H9 (cell line): Measurements from ENCODE around the gene TCF7L1. TPM values are rescaled to one million over a fixed set of nuclear protein-coding genes. Genes with fewer than 3 reads are reported as not detected.

Experiments
- DNase-seq: peaks from one replicate; pipeline ENCODE4 v3.0.0-alpha.2; 2017
- H2AFZ ChIP-seq: one replicate; pipeline ENCODE4 v1.6.1; 2013; ENCODE audit warnings: mild to moderate bottlenecking, low read length, control low read depth, moderate library complexity
- H2AK5ac ChIP-seq: 2 replicates; pipeline ENCODE4 v1.6.1; 2013; ENCODE audit warnings: low read length, control low read depth, mixed read lengths; ENCODE audit not compliant: insufficient read length
- H2BK120ac ChIP-seq: one replicate; pipeline ENCODE4 v1.6.1; 2013; ENCODE audit warnings: low read depth, mild to moderate bottlenecking, low read length, control low read depth, inconsistent platforms; ENCODE audit not compliant: poor library complexity, severe bottlenecking
- H2BK12ac ChIP-seq: 2 replicates; pipeline ENCODE4 v1.6.1; 2013; ENCODE audit warnings: low read length, control low read depth, mixed read lengths, low read depth; ENCODE audit not compliant: insufficient read length
- H2BK15ac ChIP-seq: 2 replicates; pipeline ENCODE4 v1.6.1; 2013; ENCODE audit warnings: low read depth, low read length, control low read depth
- H2BK20ac ChIP-seq: one replicate; pipeline ENCODE4 v1.6.1; 2013; ENCODE audit warnings: low read depth, mild to moderate bottlenecking, low read length, control low read depth, inconsistent platforms; ENCODE audit not compliant: poor library complexity, severe bottlenecking
- H2BK5ac ChIP-seq: 2 replicates; pipeline ENCODE4 v1.6.1; 2013; ENCODE audit warnings: low read length, control low read depth, mixed read lengths; ENCODE audit not compliant: insufficient read length
- H3K14ac ChIP-seq: 2 replicates; pipeline ENCODE4 v1.6.1; 2013; ENCODE audit warnings: low read length, control low read depth; ENCODE audit not compliant: insufficient read depth
- H3K18ac ChIP-seq: 2 replicates; pipeline ENCODE4 v1.6.1; 2013; ENCODE audit warnings: low read depth, mild to moderate bottlenecking, mixed read lengths, low read length, control low read depth; ENCODE audit not compliant: insufficient read length
- H3K23ac ChIP-seq: 2 replicates; pipeline ENCODE4 v1.6.1; 2013; ENCODE audit warnings: low read length, control low read depth, mixed read lengths, low read depth; ENCODE audit not compliant: insufficient read length
- H3K23me2 ChIP-seq: 2 replicates; pipeline ENCODE4 v1.6.1; 2013; ENCODE audit warnings: low read depth, mild to moderate bottlenecking, mixed read lengths, low read length, control low read depth; ENCODE audit not compliant: insufficient read length, poor library complexity, severe bottlenecking
- H3K27ac ChIP-seq: 2 replicates; pipeline ENCODE4 v1.5.1; 2013; ENCODE audit warnings: low read length, control low read depth, mixed read lengths, low read depth; ENCODE audit not compliant: insufficient read length
- H3K27me3 ChIP-seq: 2 replicates; pipeline ENCODE4 v1.6.1; 2013; ENCODE audit warnings: low read length, control low read depth, inconsistent platforms; ENCODE audit not compliant: insufficient read depth
- H3K4ac ChIP-seq: 2 replicates; pipeline ENCODE4 v1.6.1; 2013; ENCODE audit warnings: low read depth, mild to moderate bottlenecking, control low read depth, inconsistent platforms, low read length, moderate library complexity
- H3K4me1 ChIP-seq: 2 replicates; pipeline ENCODE4 v1.6.1; 2013; ENCODE audit warnings: low read length, control low read depth, inconsistent platforms; ENCODE audit not compliant: insufficient read depth
- H3K4me2 ChIP-seq: 2 replicates; pipeline ENCODE4 v1.6.1; 2013; ENCODE audit warnings: low read length, control low read depth, mixed read lengths; ENCODE audit not compliant: insufficient read length, insufficient read depth
- H3K56ac ChIP-seq: 2 replicates; pipeline ENCODE4 v1.6.1; 2013; ENCODE audit warnings: low read depth, mild to moderate bottlenecking, mixed read lengths, low read length, control low read depth; ENCODE audit not compliant: insufficient read length
- H3K79me1 ChIP-seq: 2 replicates; pipeline ENCODE4 v1.6.1; 2013; ENCODE audit warnings: low read depth, mild to moderate bottlenecking, moderate library complexity, low read length, control low read depth, inconsistent platforms; ENCODE audit not compliant: insufficient read depth, poor library complexity, severe bottlenecking
- H3K79me2 ChIP-seq: 2 replicates; pipeline ENCODE4 v1.6.1; 2013; ENCODE audit warnings: low read length, control low read depth, inconsistent platforms; ENCODE audit not compliant: insufficient read depth
- H3K9ac ChIP-seq: 2 replicates; pipeline ENCODE4 v1.6.1; 2013; ENCODE audit warnings: low read length, control low read depth, mixed read lengths; ENCODE audit not compliant: insufficient read length; ENCODE audit errors: extremely low read depth
- H3K9me3 ChIP-seq: one replicate; pipeline ENCODE4 v1.6.1; 2013; ENCODE audit warnings: low read depth, low read length, inconsistent platforms; ENCODE audit not compliant: control insufficient read depth
- H3T11ph ChIP-seq: one replicate; pipeline ENCODE4 v1.6.1; 2013; ENCODE audit warnings: mild to moderate bottlenecking, low read length, control low read depth, inconsistent platforms
- H4K20me1 ChIP-seq: one replicate; pipeline ENCODE4 v1.6.1; 2013; ENCODE audit not compliant: control insufficient read depth, insufficient read length, insufficient read depth
- H4K5ac ChIP-seq: 2 replicates; pipeline ENCODE4 v1.6.1; 2013; ENCODE audit warnings: low read depth, mild to moderate bottlenecking, mixed read lengths, low read length, control low read depth; ENCODE audit not compliant: insufficient read length
- H4K8ac ChIP-seq: replicated peaks from 2 replicates; pipeline ENCODE4 v1.6.1; 2013; ENCODE audit warnings: low read length, control low read depth, mixed read lengths, low read depth; ENCODE audit not compliant: insufficient read length
- H4K91ac ChIP-seq: 2 replicates; pipeline ENCODE4 v1.6.1; 2013; ENCODE audit warnings: low read depth, mild to moderate bottlenecking, moderate library complexity, mixed read lengths, low read length, control low read depth; ENCODE audit not compliant: insufficient read length
- H3K27ac Mint-ChIP-seq, 3 experiments: 2 replicates in 2 of 3; 3 replicates in 1 of 3; pipeline ENCODE4 v1.8.0; 2020 to 2021; ENCODE audit warnings: mixed read lengths in 3 of 3, mild to moderate bottlenecking in 1 of 3, moderate library complexity in 1 of 3
- H3K27me3 Mint-ChIP-seq: 2 replicates; pipeline ENCODE4 v1.8.0; 2021; ENCODE audit warnings: low read depth, mild to moderate bottlenecking, moderate library complexity, mixed read lengths
- H3K36me3 Mint-ChIP-seq, 3 experiments: 2 replicates in 2 of 3; 3 replicates in 1 of 3; pipeline ENCODE4 v1.8.0; 2020 to 2021; ENCODE audit warnings: low read depth in 3 of 3, mixed read lengths in 3 of 3; ENCODE audit not compliant: insufficient read depth in 1 of 3
- H3K4me1 Mint-ChIP-seq, 2 experiments: 2 replicates each; pipeline ENCODE4 v1.8.0; 2020; ENCODE audit warnings: mixed read lengths in 2 of 2
- H3K4me3 Mint-ChIP-seq, 2 experiments: 2 replicates in 1 of 2; 3 replicates in 1 of 2; pipeline ENCODE4 v1.8.0; 2020 to 2021; ENCODE audit warnings: mild to moderate bottlenecking in 2 of 2, mixed read lengths in 2 of 2, moderate library complexity in 1 of 2
- H3K9me3 Mint-ChIP-seq, 2 experiments: 2 replicates in 1 of 2; 3 replicates in 1 of 2; pipeline ENCODE4 v1.8.0; 2020; ENCODE audit warnings: mild to moderate bottlenecking in 2 of 2, mixed read lengths in 2 of 2, moderate library complexity in 1 of 2
- CTCF ChIP-seq: fragments of 200-600 bp; sonication (generic); conservative IDR thresholded peaks from 3 replicates; pipeline ENCODE4 v1.8.0; 2021; ENCODE audit warnings: antibody characterized with exemption, mild to moderate bottlenecking
- WGBS: extraction: QIAGEN DNeasy Blood & Tissue Kit; methylation state at CpG from one replicate; pipeline ENCODE4 v1.1.7; 2013; ENCODE audit warnings: missing lambda C conversion rate, low lambda C conversion rate, mixed read lengths; ENCODE audit not compliant: insufficient read length; ENCODE audit errors: extremely low coverage; 5-methylcytosine and 5-hydroxymethylcytosine counted together
- total RNA-seq: library from RNA; stranded (reverse); gene quantifications from 2 replicates; pipeline ENCODE4 v1.2.1, GENCODE V29; 2021

The TCF7L1 gene
- total RNA-seq, 1 experiment from 2014 or later: 112 TPM

GRCh38 chr2:85213404-85213803 lies 80.2 kb downstream of the TCF7L1 start:
- Histone ChIP-seq H4K91ac (peak overlapping the region; percentile 60), H3K4ac (no peak overlapping the region), H4K20me1 (no peaks in the 10 kb centered on the region), H3K4me1 (peaks cover 34% of the 10 kb centered on the region), H2AFZ (no peak overlapping the region), H2BK120ac (no peak overlapping the region), H3K23me2 (no peaks in the 10 kb centered on the region), H3K9me3 (no peaks in the 10 kb centered on the region), H3K9ac (no peak overlapping the region), H3K79me2 (peaks cover 19% of the 10 kb centered on the region; the same call in 1 of the 2 replicates), H4K5ac (no peak overlapping the region), H3K27ac (no peak overlapping the region), H2AK5ac (no peak overlapping the region), H3K79me1 (peaks cover 2% of the 10 kb centered on the region), H4K8ac (no peak overlapping the region), H3K27me3 (no peaks in the 10 kb centered on the region), H3K4me2 (no peak overlapping the region), H3K14ac (no peak overlapping the region), H3K56ac (no peak overlapping the region), H3K23ac (no peak overlapping the region), H2BK15ac (no peak overlapping the region), H2BK20ac (no peak overlapping the region), H2BK5ac (no peak overlapping the region), H3T11ph (no peak overlapping the region), H3K18ac (no peak overlapping the region), H2BK12ac (no peak overlapping the region)
- H3K27me3 Mint-ChIP-seq: no peaks in the 10 kb centered on the region
- WGBS: no CpG with 5 or more reads among the region's 2 CpGs
- DNase-seq: no peak
- peaks cover 0 to 15% (median 0%) of the 10 kb centered on the region in 3 experiments; a peak in 3 of 7 replicates for H3K36me3 Mint-ChIP-seq
- H3K9me3 Mint-ChIP-seq: no peaks in the 10 kb centered on the region
- no peak overlapping the region; a peak in 1 of 7 replicates for H3K27ac Mint-ChIP-seq
- no peak for TF ChIP-seq CTCF
- peaks cover 70 to 77% of the 10 kb centered on the region in 2 experiments for H3K4me1 Mint-ChIP-seq
- no peak overlapping the region for H3K4me3 Mint-ChIP-seq
